PC-9 (cell line): ENCODE results near the gene HHATL.

ENCODE experiments used
- CTCF ChIP-seq: fragments of 200-600 bp; sonication (generic); conservative IDR thresholded peaks from 2 replicates; pipeline ENCODE4 v1.6.1; 2017; ENCODE audit warnings: mixed run types, antibody characterized with exemption, mild to moderate bottlenecking, moderate library complexity
- EZH2 ChIP-seq: fragments of 200-600 bp; sonication (generic); IDR thresholded peaks from 2 replicates; pipeline ENCODE4 v1.8.0; 2017; ENCODE audit warnings: antibody characterized with exemption, low read depth

- no peak for TF ChIP-seq EZH2
- TF ChIP-seq CTCF = no peak
Observed at GRCh38 chr3:42685891-42686820, 16.4 kb downstream of the HHATL start.
